ENCODE results near the gene SLC8A3.

SLC8A3 gene

GRCh38 chr14:70052990-70053389 is 135.8 kb downstream of the SLC8A3 start:
- TF ChIP-seq, protein P1, sequence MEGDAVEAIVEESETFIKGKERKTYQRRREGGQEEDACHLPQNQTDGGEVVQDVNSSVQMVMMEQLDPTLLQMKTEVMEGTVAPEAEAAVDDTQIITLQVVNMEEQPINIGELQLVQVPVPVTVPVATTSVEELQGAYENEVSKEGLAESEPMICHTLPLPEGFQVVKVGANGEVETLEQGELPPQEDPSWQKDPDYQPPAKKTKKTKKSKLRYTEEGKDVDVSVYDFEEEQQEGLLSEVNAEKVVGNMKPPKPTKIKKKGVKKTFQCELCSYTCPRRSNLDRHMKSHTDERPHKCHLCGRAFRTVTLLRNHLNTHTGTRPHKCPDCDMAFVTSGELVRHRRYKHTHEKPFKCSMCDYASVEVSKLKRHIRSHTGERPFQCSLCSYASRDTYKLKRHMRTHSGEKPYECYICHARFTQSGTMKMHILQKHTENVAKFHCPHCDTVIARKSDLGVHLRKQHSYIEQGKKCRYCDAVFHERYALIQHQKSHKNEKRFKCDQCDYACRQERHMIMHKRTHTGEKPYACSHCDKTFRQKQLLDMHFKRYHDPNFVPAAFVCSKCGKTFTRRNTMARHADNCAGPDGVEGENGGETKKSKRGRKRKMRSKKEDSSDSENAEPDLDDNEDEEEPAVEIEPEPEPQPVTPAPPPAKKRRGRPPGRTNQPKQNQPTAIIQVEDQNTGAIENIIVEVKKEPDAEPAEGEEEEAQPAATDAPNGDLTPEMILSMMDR (IDR thresholded peaks at IDR 0.05; ENCODE audit: insufficient read depth, missing control alignments), result no peak
- FAIRE-seq, result no peak
- no peak for DNase-seq (ENCODE audit: insufficient read length, low spot score)

DNA sequence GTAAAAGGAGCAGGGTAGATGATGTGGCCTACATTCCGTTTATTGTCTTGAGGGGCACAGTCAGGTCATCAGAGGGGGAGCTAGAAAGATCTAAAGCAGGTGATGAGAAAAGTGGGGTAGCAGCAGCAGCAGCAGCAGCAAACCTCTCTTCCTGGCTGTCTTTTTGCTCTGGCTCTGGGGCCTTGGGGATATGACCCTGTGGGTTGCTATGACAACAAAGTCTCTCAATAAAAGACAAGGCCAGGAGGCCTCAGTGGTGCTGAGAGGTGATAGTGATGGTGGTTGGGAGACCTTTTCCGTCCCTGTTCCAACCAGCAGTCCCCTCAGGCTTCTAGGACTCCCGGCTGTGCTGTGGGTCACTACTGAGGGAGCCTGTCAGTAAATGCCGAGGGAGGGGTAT is 138.6 kb downstream of the SLC8A3 start:
- DNase-seq (ENCODE audit: insufficient read length, low spot score) (no peak), FAIRE-seq (no peak)
- TF ChIP-seq, protein P1 (IDR thresholded peaks at IDR 0.05; ENCODE audit: insufficient read depth, missing control alignments), result no peak

DNA sequence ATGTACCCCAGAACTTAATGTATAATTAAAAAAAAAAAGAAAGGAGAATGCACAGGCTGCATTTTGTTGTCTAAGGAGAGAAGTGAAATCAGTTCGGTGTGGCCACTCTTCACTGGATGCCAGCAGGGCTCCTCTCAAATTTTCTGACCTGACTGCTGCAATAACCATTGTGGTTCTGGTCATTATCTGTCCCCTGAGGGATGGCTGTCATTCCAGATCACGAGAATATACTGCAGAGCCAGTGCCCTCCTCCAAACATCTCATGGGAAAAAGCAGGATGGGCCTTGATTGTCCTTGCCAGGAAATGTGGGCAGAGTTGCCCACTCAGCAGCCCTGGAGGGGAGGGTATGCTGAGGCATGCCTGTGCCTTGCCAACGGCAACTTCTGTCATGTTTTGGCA is 139.1 kb downstream of the SLC8A3 start:
- DNase-seq (ENCODE audit: insufficient read length, low spot score) (no peak), FAIRE-seq (no peak)
- TF ChIP-seq, protein P1 (IDR thresholded peaks at IDR 0.05; ENCODE audit: insufficient read depth, missing control alignments), result no peak

- DNase-seq (ENCODE audit: insufficient read length, low spot score) (no peak), FAIRE-seq (no peak)
These were observed 140.5 kb downstream of the SLC8A3 start for GRCh38 chr14:70048313-70048654.

GRCh38 chr14:70047598-70048312 is 141.0 kb downstream of the SLC8A3 start:
- DNase-seq (ENCODE audit: insufficient read length, low spot score), result no peak
- no peak for FAIRE-seq
- TF ChIP-seq, protein P1 (IDR thresholded peaks at IDR 0.05; ENCODE audit: insufficient read depth, missing control alignments), result no peak

More at GRCh38 chr14:70048313-70048654, 140.5 kb downstream of the SLC8A3 start:
- TF ChIP-seq, protein P1 (IDR thresholded peaks at IDR 0.05; ENCODE audit: insufficient read depth, missing control alignments), result no peak

DNA sequence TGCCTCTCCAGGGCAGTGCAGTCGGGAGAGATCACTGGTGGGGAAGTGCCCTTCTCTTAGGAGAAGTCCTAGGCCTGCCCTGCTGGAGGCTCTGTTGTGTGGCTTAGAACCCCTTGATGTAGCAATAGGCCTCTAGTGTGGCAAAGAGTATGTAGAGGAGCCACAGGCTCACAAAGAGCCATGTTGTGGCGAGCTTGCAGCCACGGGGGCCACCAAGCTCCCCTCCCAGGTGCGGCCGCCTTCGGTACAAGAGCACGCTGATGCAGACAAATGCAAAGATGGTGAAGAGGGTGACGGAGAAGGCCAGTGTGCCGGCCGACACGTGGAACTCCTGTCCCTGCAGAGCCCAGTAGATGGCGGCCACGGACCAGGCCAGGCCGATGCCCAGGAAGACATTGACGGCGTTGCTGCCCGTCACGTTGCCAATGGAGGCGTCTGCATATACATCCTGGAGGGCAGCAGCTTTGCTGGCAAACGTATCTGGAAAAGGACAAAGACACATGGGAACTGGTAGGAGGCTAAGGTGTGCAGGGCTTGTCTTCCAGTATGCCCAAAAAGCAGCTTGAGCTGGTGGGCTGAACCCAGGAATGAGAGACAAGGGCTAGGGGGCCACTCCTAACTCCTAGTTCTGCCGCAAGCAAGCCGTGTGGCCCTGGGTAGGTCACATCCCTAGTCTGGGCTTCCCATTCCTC is 142.8 kb downstream of the SLC8A3 start:
- FAIRE-seq (no peak), DNase-seq (ENCODE audit: insufficient read length, low spot score) (no peak)
- TF ChIP-seq, protein P1 (IDR thresholded peaks at IDR 0.05; ENCODE audit: insufficient read depth, missing control alignments), result peak; percentile 48

- FAIRE-seq (no peak), DNase-seq (ENCODE audit: insufficient read length, low spot score) (no peak)
- TF ChIP-seq, protein P1 (IDR thresholded peaks at IDR 0.05; ENCODE audit: insufficient read depth, missing control alignments), result no peak
These were observed 143.4 kb downstream of the SLC8A3 start for GRCh38 chr14:70045310-70045709.

Data from D721Med (cell line).